Tibial artery (tissue), 4 donors: ENCODE results near the gene LRRC8B.
"Not testable (repeated sequence)": the region's sequence is repeated elsewhere in the genome, so short reads cannot be mapped to it uniquely, and the experiment has no call there.

Experiments used
- DNase-seq, 2 donors: peaks; one replicate each; pipeline ENCODE4 v3.0.0-alpha.2; 2019
- H3K27ac ChIP-seq, 2 donors: fragments of 200-600 bp; sonication (generic) in 1 of 2; 1 replicate in 1 of 2; 2 replicates in 1 of 2; pipeline ENCODE4 v1.5.1; 2018 to 2019; ENCODE audit warnings: mild to moderate bottlenecking in 1 of 2
- H3K27me3 ChIP-seq, 2 donors: fragments of 200-600 bp; sonication (generic) in 1 of 2; one replicate each; pipeline versions ENCODE4 v1.5.1 to v1.6.0; 2016 to 2019
- H3K36me3 ChIP-seq, 3 donors: fragments of 200-600 bp; sonication (generic) in 2 of 3; one replicate each; pipeline ENCODE4 v1.5.1; 2016 to 2019; ENCODE audit warnings: mild to moderate bottlenecking in 2 of 3
- H3K4me1 ChIP-seq, 4 donors: fragments of 200-600 bp; sonication (generic) in 2 of 4; 1 replicate in 3 of 4; 2 replicates in 1 of 4; pipeline ENCODE4 v1.5.1; 2016 to 2019
- H3K4me3 ChIP-seq, 2 donors: fragments of 200-600 bp; sonication (generic) in 1 of 2; 1 replicate in 1 of 2; 2 replicates in 1 of 2; pipeline ENCODE4 v1.5.1; 2018 to 2019; ENCODE audit warnings: mild to moderate bottlenecking in 2 of 2
- H3K9me3 ChIP-seq, 3 donors: fragments of 200-600 bp; sonication (generic) in 1 of 3; one replicate each; pipeline ENCODE4 v1.5.1; 2016 to 2019
- CTCF ChIP-seq, 2 experiments: fragments of 200-600 bp in 1 of 2; fragments of 450-650 bp in 1 of 2; IDR thresholded peaks; one replicate each; pipeline ENCODE4 v1.5.1; 2017 to 2019; ENCODE audit warnings: antibody characterized with exemption in 2 of 2, mild to moderate bottlenecking in 1 of 2, moderate library complexity in 1 of 2
- intact Hi-C: fragments of 100-400 bp; cut with DNase I; formaldehyde crosslinking; loops from one replicate; pipeline ENCODE4 v1.15.0; 2023; ENCODE audit warnings: low total_unique reads

Gene LRRC8B

GRCh38 chr1:89588480-89588879 is 63.9 kb downstream of the LRRC8B start:
- intact Hi-C loops, result no loop called here
- Histone ChIP-seq H3K36me3 (peaks cover 0 to 10% (median 4%) of the 10 kb centered on the region in 3 donors), H3K9me3 (no peaks in the 10 kb centered on the region), H3K27ac (no peak overlapping the region), H3K4me3 (no peak overlapping the region), H3K4me1 (peaks cover 0 to 3% (median 0%) of the 10 kb centered on the region in 4 donors), H3K27me3 (no peaks in the 10 kb centered on the region)
- DNase-seq, result no peak
- no peak for TF ChIP-seq CTCF (IDR thresholded peaks at IDR 0.05)

DNA sequence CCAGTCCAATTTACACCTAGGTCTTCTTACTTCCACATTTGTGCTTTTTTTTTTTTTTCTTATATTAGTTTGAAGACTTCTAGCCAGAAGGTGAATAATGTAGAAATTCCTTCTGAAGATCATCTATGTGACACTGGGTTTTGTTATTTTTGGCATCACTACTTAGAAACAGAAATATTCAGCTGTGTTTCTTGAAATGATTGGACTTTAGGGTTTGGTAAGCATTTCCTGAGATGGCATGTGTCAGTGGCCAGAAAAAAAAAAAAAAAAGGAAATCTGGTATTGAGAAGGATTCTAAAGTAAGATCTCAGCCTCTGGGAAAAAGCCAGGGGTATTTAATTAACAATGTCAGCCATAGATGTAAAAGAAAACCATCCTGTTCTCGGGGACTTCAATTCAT is 64.9 kb downstream of the LRRC8B start:
- intact Hi-C loops, result no loop called here
- no peak for TF ChIP-seq CTCF (IDR thresholded peaks at IDR 0.05)
- no peaks in the 10 kb centered on the region for H3K27me3 ChIP-seq
- H3K9me3 ChIP-seq, result no peaks in the 10 kb centered on the region
- peaks cover 0 to 3% (median 0%) of the 10 kb centered on the region in 4 donors for H3K4me1 ChIP-seq
- H3K36me3 ChIP-seq, result peaks cover 0 to 4% (median 0%) of the 10 kb centered on the region in 3 donors
- H3K4me3 ChIP-seq, result no peak overlapping the region
- H3K27ac ChIP-seq, result no peak overlapping the region
- no peak for DNase-seq

GRCh38 chr1:89590341-89591080 is 65.9 kb downstream of the LRRC8B start:
- TF ChIP-seq CTCF (IDR thresholded peaks at IDR 0.05), result no peak
- H3K27me3 ChIP-seq, result no peaks in the 10 kb centered on the region
- H3K9me3 ChIP-seq, result no peaks in the 10 kb centered on the region
- peaks cover 0 to 3% (median 0%) of the 10 kb centered on the region in 4 donors for H3K4me1 ChIP-seq
- no peak overlapping the region for H3K27ac ChIP-seq
- H3K4me3 ChIP-seq, result no peak overlapping the region
- H3K36me3 ChIP-seq, result no peaks in the 10 kb centered on the region
- intact Hi-C loops, result no loop called here
- no peak for DNase-seq

DNA sequence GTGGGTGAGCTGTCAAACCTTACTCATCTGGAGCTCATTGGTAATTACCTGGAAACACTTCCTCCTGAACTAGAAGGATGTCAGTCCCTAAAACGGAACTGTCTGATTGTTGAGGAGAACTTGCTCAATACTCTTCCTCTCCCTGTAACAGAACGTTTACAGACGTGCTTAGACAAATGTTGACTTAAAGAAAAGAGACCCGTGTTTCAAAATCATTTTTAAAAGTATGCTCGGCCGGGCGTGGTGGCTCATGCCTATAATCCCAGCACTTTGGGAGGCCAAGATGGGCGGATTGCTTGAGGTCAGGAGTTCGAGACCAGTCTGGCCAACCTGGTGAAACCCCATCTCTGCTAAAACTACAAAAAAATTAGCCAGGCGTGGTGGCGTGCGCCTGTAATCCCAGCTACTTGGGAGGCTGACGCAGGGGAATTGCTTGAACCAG is 68.3 kb downstream of the LRRC8B start:
- H3K4me3 ChIP-seq, H3K27me3 ChIP-seq, H3K9me3 ChIP-seq, intact Hi-C loops, H3K27ac ChIP-seq, H3K4me1 ChIP-seq, H3K36me3 ChIP-seq, DNase-seq: not testable (repeated sequence)

GRCh38 chr1:89594096-89594740 is 69.6 kb downstream of the LRRC8B start:
- intact Hi-C loops, result no loop called here

More at GRCh38 chr1:89594096-89594740, 69.6 kb downstream of the LRRC8B start:
- Histone ChIP-seq H3K27me3 (no peaks in the 10 kb centered on the region), H3K36me3 (no peaks in the 10 kb centered on the region), H3K4me1 (peaks cover 0 to 3% (median 0%) of the 10 kb centered on the region in 4 donors), H3K9me3 (no peaks in the 10 kb centered on the region), H3K4me3 (no peak overlapping the region), H3K27ac (no peak overlapping the region)
- DNase-seq, result no peak
- no peak for TF ChIP-seq CTCF (IDR thresholded peaks at IDR 0.05)
